ENCODE data around the gene NPTX1. TPM values are rescaled to one million over a fixed set of nuclear protein-coding genes. Genes with fewer than 3 reads are reported as not detected.

The NPTX1 gene
- total and polyA plus RNA-seq, 4 donors = under 0.01 TPM; not detected in 3

GRCh38 chr17:80523054-80523744 is 46.8 kb upstream of the NPTX1 start:
- TF ChIP-seq HNF4G (IDR thresholded peaks at IDR 0.05) (no peak), TAF1 (conservative IDR thresholded peaks at IDR 0.05) (no peak), RXRA (IDR thresholded peaks at IDR 0.05) (no peak), RAD21 (IDR thresholded peaks at IDR 0.05) (no peak), FOXA2 (IDR thresholded peaks at IDR 0.05) (no peak), GABPA (IDR thresholded peaks at IDR 0.05 in 1 of 2, conservative IDR thresholded peaks at IDR 0.05 in 1 of 2) (no peak), HNF4A (conservative IDR thresholded peaks at IDR 0.05) (no peak), JUND (IDR thresholded peaks at IDR 0.05) (no peak), YY1 (IDR thresholded peaks at IDR 0.05) (no peak), MAX (IDR thresholded peaks at IDR 0.05) (no peak), REST (IDR thresholded peaks at IDR 0.05) (no peak), CTCF (IDR thresholded peaks at IDR 0.05; ENCODE audit: low read depth, low read length, missing input control) (no peak), ZBTB33 (IDR thresholded peaks at IDR 0.05) (no peak), ATF3 (IDR thresholded peaks at IDR 0.05) (no peak), FOXA1 (IDR thresholded peaks at IDR 0.05) (no peak), EGR1 (IDR thresholded peaks at IDR 0.05; ENCODE audit: low read depth in 2 of 2) (no peak), NR2F2 (IDR thresholded peaks at IDR 0.05) (no peak), SP1 (IDR thresholded peaks at IDR 0.05) (no peak)
- Histone ChIP-seq H3K36me3 (ENCODE audit: control insufficient read depth in 4 of 4, insufficient read depth in 3 of 4, low read depth in 1 of 4, low read length in 3 of 4) (no peaks in the 10 kb centered on the region), H3K9me3 (ENCODE audit: control insufficient read depth in 4 of 4, low read length in 3 of 4) (no peaks in the 10 kb centered on the region), H3K9ac (ENCODE audit: low read depth in 1 of 2, low read length in 2 of 2) (no peak overlapping the region), H3K27me3 (ENCODE audit: control insufficient read depth in 4 of 4, insufficient read depth in 4 of 4, low read length in 3 of 4) (peaks cover 0 to 2% (median under 1%) of the 10 kb centered on the region in 4 donors), H3K4me1 (ENCODE audit: control insufficient read depth in 4 of 4, insufficient read depth in 4 of 4, low read length in 3 of 4) (no peaks in the 10 kb centered on the region), H3K27ac (ENCODE audit: low read depth in 1 of 2, low read length in 2 of 2) (no peak overlapping the region), H3K4me3 (ENCODE audit: low read depth in 1 of 3, low read length in 3 of 3) (no peak overlapping the region)
- no peak for DNase-seq (ENCODE audit: low spot score)
- WGBS = 79% methylated on average over 12 of the region's 12 CpGs
